Panc1 (cell line): ENCODE data around the gene SH3BP4.

Experiments used
- POLR2AphosphoS5 ChIP-seq: IDR thresholded peaks from 2 replicates; pipeline ENCODE4 v1.6.1; 2012; ENCODE audit warnings: mild to moderate bottlenecking, low read depth, low read length, moderate library complexity
- SIN3A ChIP-seq: IDR thresholded peaks from 2 replicates; pipeline ENCODE4 v1.6.1; 2012; ENCODE audit warnings: low read depth, mild to moderate bottlenecking, low read length, moderate library complexity, borderline replicate concordance; ENCODE audit not compliant: insufficient read depth
- TCF7L2 ChIP-seq: IDR thresholded peaks from 2 replicates; pipeline ENCODE4 v1.6.1; 2011; ENCODE audit warnings: mild to moderate bottlenecking, low read depth, low read length, inconsistent platforms
- TF ChIP-seq, protein P1 (sequence below): fragments of 450-650 bp; IDR thresholded peaks from 2 replicates; pipeline ENCODE4 v1.5.1; 2017; ENCODE audit warnings: mild to moderate bottlenecking
- TF ChIP-seq, protein P2 (sequence below), 2 experiments: IDR thresholded peaks; 2 replicates each; pipeline ENCODE4 v1.6.1; 2011 to 2012; ENCODE audit warnings: low read depth in 2 of 2, control low read depth in 1 of 2, low read length in 1 of 2, mild to moderate bottlenecking in 1 of 2, moderate library complexity in 1 of 2; ENCODE audit not compliant: insufficient read depth in 1 of 2

DNA sequence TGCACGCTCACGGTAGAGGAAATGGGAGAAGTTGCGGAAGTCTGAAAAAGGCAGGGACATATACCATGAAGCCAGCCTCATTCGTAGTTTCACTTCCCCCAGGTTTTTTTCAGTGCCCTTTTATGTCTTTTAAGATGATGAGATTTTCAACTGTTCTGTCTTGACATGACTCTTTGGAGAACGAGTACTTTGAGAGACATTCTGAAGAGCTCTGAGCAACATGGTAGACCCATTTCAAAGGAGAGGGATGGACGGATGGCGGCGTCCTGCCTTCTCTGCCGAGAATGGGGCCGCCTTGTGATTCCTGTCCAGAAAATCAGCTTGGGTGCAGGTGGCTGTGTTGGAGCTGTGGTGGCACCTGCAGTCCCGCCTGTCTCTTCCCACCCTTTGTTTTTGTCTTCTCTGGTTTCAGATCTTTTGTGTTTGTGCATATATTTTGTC, 41.7 kb downstream of the SH3BP4 start:
- TF ChIP-seq, protein P1, sequence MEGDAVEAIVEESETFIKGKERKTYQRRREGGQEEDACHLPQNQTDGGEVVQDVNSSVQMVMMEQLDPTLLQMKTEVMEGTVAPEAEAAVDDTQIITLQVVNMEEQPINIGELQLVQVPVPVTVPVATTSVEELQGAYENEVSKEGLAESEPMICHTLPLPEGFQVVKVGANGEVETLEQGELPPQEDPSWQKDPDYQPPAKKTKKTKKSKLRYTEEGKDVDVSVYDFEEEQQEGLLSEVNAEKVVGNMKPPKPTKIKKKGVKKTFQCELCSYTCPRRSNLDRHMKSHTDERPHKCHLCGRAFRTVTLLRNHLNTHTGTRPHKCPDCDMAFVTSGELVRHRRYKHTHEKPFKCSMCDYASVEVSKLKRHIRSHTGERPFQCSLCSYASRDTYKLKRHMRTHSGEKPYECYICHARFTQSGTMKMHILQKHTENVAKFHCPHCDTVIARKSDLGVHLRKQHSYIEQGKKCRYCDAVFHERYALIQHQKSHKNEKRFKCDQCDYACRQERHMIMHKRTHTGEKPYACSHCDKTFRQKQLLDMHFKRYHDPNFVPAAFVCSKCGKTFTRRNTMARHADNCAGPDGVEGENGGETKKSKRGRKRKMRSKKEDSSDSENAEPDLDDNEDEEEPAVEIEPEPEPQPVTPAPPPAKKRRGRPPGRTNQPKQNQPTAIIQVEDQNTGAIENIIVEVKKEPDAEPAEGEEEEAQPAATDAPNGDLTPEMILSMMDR, result no peak
- TF ChIP-seq POLR2AphosphoS5 (no peak), TCF7L2 (no peak), SIN3A (no peak)
- TF ChIP-seq, protein P2, sequence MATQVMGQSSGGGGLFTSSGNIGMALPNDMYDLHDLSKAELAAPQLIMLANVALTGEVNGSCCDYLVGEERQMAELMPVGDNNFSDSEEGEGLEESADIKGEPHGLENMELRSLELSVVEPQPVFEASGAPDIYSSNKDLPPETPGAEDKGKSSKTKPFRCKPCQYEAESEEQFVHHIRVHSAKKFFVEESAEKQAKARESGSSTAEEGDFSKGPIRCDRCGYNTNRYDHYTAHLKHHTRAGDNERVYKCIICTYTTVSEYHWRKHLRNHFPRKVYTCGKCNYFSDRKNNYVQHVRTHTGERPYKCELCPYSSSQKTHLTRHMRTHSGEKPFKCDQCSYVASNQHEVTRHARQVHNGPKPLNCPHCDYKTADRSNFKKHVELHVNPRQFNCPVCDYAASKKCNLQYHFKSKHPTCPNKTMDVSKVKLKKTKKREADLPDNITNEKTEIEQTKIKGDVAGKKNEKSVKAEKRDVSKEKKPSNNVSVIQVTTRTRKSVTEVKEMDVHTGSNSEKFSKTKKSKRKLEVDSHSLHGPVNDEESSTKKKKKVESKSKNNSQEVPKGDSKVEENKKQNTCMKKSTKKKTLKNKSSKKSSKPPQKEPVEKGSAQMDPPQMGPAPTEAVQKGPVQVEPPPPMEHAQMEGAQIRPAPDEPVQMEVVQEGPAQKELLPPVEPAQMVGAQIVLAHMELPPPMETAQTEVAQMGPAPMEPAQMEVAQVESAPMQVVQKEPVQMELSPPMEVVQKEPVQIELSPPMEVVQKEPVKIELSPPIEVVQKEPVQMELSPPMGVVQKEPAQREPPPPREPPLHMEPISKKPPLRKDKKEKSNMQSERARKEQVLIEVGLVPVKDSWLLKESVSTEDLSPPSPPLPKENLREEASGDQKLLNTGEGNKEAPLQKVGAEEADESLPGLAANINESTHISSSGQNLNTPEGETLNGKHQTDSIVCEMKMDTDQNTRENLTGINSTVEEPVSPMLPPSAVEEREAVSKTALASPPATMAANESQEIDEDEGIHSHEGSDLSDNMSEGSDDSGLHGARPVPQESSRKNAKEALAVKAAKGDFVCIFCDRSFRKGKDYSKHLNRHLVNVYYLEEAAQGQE (IDR thresholded peaks at IDR 0.05; ENCODE audit: insufficient read depth in 1 of 2, low read depth in 2 of 2, low read length in 1 of 2), result no peak
